NCI-H748 (cell line): ENCODE data around the gene PLEKHG1.

ENCODE experiments used
- DNase-seq: peaks from one replicate; lab custom pipeline; 2025; ENCODE audit not compliant: unreplicated experiment; lab: John Stamatoyannopoulos, UW

The PLEKHG1 gene

DNA sequence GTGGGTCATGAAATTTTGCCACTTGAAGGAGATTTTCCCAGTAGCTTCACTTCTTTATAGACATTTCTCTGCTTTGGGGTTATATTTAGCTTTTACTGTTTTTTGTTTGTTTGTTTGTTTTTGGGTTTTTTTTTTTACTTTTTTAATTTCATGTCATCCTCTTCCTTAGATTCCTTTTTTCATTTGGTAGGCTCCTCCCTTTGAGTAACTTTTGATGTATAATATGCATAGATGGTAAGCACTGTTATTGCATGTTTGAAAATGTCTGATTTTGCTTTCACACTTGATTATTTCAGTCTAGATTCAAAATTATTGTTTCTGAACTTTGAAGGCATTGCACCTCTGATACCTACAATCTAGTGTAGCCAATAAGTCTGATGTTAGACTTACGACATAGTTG lies 37.6 kb downstream of the PLEKHG1 start:
- no peak for DNase-seq

DNA sequence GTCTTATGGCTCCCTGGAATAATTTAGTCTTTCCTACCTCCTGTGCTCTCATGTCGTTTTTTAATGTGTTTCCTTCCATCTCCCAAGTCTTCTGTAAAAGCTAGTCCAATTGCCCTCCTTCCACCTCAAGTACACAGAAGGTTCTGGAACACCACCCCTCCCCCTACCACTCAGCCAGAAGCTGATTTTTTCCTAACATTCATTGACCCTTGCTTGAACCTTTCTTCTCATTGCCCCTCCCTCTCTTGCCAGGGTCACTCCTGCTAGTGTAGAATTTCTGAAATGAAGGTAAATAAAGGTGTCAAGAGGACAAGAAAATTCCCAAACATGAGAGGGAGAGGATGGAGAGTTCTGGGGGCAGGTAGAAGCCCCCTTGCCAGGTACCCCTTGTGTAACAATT lies 38.6 kb downstream of the PLEKHG1 start:
- DNase-seq, result no peak

GRCh38 chr6:150638765-150639164 lies 39.1 kb downstream of the PLEKHG1 start:
- DNase-seq, result no peak

- no peak for DNase-seq
Measured at GRCh38 chr6:150639823-150640331, 40.2 kb downstream of the PLEKHG1 start.

GRCh38 chr6:150640556-150641209 lies 41.0 kb downstream of the PLEKHG1 start:
- no peak for DNase-seq

GRCh38 chr6:150641398-150642139 lies 41.9 kb downstream of the PLEKHG1 start:
- DNase-seq, result no peak

DNA sequence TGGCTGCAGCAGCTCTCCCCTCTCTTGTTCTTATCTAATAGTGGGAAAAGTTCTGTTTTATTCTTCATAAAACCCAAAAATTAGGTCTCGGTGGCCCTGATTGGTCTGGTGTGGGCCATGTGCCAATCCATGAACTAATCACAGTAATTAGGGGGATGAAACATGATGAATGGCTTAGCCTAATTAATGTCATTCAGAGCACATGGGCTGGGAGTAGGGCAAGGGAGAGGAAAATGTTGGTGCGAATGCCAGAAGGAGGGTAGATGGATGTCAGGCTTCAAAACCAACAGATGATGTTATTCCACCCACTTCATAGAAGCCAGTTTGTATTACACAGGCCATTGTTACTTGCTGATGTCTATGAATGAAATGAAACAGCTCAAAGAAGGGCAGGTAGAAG lies 46.5 kb downstream of the PLEKHG1 start:
- no peak for DNase-seq

DNA sequence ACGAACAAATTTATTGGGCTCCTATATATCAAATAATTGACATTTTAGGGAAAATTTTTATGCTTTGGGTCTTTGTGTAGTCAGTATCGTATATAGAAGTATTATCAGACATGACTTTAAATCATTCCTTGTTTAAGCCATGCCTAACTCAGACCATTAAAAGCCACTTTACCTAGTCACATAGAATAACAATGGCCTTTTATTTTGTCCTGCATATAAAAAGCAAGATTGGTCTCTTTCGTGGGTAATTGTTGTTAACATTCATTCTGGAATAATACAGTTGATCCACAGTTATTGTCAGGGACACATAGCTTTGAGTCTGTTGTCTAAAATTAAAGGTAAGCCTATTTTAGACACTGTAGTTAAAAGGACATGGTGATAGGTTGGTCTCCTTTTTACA lies 47.4 kb downstream of the PLEKHG1 start:
- peak; percentile 18 for DNase-seq
